Activated CD4-positive, alpha-beta T cell treated with anti-CD3 and anti-CD28 coated beads, Interleukin-2, amount 50 U/mL, for 48 hours (primary cell): Measurements from ENCODE around the gene SERPINI1.

Experiments
- DNase-seq, 2 experiments: peaks; one replicate each; pipeline ENCODE4 v3.0.0-alpha.2; 2020

SERPINI1 gene

DNA sequence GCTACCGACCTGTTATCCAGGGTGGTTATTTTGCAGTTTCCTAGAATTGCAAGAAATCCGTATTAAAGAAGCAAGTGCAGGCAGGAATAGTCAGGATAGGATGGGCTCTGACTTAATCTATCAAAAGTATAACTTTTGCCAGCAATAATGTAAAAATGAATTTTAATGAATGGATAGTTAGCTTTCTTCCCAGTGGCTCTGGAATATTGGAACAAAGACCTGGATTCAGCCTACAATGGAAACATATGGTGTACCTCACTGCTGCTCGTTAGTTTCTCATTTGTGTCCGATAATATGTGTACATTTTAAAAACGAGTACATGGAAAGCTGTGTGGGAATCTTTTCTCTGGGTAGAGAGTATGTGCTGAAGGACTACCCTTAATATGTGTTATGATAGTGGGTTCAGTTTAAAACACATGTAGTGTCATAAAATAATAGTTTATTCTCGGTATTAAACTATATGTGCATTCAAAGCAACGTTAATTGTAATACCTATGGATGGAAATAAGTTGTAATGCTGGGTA is 805 bp downstream of the SERPINI1 start:
- no peak for DNase-seq

DNA sequence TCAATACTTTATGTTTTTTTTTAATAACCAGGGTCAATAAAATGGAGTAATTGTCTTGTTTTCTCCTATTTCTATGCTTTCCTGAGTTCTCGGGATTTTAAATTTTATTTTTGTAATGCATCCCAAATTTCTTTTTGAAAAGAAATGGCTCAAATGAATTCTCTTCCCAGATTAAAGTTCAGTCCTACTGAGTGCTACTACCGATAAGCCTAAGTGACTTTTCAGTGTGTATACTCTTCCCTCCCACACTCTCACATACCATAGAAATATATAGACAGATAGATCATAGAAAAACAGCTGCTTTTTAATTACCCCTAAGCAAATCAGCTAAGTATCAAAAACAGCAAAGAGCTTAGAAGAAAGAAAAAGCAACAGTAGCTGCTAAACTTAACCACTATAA is 1.5 kb downstream of the SERPINI1 start:
- DNase-seq: no peak

DNA sequence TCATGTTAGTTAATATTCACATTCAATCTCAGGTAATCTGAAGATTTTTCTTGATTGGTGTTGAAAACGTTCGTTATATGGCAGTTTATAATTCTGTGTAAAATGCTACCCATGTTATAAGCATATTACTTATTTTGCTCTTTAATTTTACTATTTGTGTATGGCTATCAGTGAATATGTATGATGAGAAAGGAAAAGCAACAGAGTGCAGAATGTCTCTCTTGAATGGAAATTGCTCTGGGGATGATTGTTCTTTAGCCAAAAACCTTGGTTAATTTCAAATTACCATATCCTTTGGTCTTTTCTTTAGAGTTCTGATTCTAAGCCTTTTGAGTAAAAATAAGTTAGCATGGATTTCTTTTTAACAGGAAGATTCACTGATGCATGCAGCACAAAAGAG is 2.5 kb downstream of the SERPINI1 start:
- no peak for DNase-seq

DNA sequence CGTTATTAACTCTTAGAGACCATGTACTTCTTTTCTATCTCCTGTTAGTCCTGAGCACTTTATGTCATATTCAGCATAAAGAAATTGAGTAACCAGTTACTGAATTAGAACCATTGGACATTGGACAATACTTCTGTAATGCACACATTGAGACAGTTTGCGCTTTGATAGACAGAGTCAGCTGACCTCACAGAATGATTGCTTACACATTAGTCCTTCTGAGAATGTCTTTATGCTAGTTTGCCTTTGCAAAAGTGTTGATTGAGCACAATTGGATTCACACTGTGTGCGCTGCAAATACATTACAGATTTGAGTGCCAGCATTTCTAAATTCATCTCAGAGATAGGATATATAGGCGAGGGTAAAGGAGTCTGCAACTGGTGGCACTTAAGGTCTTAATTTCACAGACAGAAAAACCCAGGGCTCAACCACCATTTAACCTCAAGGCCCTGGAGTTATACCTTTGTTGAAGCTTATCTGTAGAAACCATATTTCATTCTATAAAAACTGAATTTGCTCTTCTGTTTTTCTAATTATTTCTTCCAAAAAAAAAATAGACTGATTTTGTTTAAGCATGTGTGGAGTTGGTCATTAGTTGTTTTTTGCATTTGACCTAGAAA is 3.8 kb downstream of the SERPINI1 start:
- no peak for DNase-seq

DNA sequence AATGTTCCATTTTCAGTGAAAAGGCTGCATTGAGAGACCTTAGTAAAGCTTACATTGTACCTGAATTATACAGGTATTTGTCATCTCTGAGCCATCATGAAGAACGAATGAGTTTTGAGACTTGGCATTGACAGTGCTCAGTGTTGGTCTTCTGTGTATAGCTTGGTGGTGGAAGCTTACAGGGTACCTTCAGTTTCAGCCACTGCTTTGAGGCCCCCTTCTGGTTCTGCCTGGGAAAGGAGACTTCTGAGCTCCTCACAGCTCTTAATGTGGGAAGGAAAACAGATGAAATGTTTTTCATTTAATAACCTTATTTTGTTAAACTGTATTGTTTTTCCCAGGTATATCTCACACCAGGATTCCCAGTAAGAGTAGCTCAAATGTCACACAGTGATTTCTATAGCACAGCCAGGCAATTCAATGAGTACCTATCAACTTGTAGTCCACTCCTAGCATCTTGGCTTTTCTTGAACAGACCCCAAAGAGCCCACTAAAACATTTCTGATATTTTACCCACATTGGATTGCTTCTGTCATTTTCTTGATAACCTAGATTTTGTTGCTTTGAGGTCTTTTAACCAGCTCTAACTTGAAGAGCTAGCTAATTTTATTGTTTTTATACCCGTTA is 5.6 kb downstream of the SERPINI1 start:
- peak; percentile 6 to 18 for DNase-seq

DNA sequence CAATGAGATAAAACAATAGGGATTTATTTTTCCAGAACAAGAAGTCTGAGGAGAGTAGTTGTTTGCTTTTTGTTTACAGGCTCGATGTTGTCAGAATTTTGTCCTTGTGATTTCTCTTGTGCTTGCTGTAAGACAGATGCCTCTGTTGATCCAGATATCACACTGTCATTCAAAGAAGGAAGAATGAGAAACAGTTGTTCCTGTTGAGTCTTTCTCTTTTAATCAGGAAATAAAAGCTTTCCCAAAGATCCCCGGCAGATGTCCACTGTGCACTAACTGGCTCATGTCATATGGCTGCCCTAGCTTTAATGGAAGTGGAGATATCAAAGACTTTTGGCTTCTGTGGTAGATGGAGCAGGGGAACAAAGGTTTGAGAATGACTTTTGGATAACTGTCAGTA is 6.8 kb downstream of the SERPINI1 start:
- no peak for DNase-seq

DNA sequence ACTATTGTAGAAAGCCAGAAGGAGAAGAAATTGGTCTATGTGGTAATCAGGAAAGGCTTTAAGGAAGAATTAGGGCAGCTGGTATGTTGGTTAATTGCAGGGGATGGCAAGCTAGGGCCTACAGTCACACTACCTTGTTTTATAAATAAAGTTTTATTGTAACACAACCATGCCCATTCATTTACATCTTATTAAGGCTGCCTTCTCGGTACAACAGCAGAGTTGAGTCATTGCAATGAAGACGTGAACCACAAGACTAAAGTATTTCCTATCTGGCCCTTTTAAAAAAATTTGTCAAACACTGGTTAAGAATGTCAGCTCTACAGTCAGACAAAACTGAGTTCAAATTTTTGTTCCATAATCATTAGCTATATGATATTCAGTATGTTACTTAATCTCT is 8.3 kb downstream of the SERPINI1 start:
- no peak for DNase-seq

DNA sequence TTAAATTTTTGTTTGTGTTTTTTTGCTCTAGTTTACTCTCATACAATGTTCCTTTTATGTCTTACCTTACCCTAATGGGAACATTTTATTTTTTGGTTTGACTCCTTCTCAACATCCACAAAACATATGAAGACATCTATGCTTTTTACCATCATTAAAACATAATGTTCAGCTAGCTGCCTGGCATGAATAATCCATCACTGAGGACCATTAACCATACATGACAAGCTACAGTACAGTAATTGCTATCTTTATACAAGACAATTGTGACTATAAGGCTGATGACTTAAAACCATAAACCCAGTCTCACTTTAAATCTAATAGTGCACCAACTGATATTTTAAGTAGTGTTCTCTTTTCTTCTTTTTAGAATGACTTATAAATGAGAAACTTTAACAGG is 13.7 kb downstream of the SERPINI1 start:
- no peak for DNase-seq

DNA sequence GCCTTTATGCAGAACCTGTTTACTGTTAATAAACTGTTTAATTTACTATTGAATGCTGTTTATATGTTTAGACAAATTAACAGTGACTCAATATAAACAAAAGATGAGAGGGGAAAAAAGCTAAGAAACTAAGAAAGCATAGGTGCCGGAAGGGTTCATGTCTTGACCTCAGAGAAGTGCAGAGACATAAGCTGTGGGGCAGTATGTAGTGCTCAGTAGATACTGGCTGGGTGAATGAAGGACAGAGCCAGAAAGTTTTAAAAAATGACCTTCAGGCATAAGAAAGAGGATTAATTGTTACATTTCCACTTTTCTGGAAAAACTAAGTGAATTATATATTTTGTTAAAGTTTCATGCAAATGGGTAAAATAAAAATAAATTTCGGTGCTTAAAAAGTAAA is 14.2 kb downstream of the SERPINI1 start:
- DNase-seq: no peak

DNA sequence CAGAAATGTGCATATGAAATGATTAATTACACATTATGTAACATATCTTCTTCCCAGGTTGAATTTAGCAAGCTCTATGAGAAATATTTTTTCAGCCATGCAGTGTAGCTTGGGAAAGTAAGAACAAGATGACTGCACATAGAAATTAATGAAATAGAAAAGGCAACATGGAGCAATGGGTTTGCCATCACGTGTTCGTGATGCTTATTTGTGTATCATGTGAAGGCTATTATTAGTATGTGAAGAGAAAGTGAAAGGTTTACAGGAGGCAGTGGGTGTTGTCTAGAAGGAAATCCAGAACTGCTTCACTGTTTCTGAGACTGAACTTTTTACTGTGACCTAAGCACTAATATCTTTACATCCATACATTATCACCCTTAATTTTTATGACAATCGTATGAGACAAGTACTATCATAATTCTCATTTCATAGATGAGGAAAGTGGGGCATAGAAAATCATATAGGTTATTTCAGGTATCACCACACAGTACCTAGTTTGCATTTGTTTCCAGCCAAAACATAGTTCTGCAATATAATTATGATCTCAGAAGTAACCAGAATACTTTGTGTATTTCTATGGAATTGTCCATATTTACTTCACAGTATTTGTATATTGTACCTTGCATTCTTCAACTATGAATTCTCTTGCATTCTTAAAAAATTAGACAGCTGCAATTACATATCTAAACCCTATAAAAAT is 14.9 kb downstream of the SERPINI1 start:
- no peak for DNase-seq

DNA sequence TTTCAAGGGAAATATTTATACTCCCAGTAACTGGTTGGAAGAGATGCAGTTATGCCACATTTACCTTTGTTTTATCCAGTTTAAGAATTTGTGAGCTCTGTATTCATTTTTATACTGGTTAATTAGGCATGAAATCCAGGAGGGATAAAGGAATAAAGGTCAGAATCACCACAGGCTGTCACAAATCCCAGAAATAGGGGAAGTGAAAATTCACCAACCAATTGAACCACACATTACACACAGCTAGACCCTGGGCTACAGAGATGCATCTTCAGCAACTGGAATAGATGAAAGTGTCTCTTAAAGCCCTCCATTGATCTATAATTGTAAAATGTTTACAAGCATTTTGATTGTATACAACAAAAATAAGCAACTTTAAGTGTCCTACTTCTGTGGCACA is 18.5 kb downstream of the SERPINI1 start:
- no peak for DNase-seq

DNA sequence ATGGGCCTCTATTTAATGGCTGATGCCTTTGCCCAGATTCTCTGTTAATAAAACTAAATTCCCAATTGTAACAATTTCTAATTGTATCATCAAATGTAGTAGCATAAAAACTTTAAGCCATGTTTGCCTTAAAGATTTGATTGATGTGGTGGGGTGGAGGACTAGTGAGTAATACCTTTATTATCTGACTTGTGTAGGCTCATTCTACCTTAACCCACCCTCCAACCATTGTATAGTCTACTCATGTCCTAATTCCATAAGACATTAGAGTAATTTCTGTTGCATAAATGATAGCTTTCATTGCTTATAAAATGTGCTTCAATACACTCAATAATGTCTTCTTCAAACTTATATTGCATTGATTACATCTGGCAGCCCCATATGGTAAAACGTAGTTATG is 25.8 kb downstream of the SERPINI1 start:
- no peak for DNase-seq

DNA sequence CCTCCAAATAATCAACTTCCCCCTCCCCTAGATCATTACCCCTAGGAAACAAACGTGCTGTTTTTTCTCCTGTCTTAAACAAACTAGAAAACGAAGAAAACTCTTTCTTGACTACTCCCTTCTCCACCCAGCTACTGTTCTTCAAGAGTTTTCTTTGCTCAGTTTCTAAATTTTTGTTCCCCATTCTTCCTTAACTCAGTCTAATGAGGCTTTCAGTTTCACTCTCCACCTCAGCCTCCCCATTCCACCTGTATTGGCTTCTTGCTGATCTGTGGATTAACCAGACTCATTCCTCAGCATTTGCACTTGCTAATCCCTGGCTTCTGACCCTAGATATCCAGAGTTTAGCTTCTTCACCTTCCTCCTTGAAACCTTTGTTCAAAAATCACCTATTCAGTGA is 26.8 kb downstream of the SERPINI1 start:
- no peak for DNase-seq

DNA sequence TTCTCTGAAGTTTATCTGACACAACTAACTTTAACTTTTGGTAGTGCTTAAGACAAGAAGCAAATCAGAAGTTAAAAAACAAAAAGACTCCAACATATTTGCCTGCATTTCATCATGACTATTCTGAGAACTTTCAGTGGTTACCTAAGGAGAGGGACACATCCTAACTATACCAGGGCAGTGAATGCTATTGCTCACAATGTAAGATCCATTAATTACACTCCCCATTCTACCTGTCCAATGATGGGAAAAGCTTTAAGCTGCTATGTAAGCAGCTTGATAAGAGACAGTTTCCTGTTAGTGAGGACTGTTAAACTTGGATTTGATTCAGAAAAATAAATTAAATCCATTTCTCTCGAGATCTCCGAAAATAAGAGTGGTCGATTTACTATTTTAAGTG is 37.5 kb downstream of the SERPINI1 start:
- DNase-seq: no peak

DNA sequence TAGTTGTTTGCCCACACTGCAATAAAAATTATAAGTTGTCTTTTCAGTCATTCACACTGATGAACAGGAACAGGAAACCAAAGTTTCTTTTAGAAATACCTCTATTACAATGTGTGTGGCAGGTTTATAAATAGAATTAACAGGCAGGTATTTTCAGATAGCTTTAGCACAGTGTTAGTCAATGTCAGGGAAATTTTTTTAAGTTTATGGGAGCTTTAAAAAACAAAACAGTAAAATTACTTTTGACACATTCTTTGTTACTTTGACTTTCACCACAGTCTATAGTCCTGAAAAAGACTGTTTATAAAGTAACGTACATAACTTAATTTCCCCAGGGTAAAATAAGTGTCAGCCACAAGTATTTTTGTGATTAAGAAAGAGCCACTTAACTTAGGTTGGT is 38.1 kb downstream of the SERPINI1 start:
- DNase-seq: no peak

DNA sequence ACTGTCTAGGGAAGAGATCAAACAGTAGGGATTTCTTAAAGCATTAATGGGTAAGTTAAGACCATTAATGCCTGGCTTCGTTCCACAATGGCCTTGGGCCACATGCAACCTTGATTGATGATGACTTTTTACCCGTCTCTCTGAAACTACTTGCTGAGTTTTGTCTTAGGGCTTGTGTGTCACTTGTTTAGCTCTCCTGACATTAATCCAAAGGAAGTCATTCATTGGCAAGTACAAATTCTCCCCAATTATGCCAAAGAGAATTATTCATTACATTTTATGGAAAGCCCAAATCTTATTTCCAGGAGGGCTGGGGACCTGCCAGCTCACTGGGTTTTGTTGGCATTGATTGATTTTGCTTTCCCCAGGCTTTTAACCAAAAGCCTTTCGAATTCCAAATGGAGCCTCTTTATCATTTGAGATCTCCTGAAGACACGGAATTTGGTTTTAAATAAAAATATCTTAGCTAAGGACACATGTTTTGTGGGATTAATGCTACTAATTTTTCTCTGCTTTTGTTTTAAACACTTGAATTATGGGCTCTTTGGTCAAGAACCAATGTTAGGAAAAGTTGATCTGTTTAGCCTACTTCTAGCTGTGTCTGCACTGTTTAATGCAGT is 40.7 kb downstream of the SERPINI1 start:
- DNase-seq: no peak

DNA sequence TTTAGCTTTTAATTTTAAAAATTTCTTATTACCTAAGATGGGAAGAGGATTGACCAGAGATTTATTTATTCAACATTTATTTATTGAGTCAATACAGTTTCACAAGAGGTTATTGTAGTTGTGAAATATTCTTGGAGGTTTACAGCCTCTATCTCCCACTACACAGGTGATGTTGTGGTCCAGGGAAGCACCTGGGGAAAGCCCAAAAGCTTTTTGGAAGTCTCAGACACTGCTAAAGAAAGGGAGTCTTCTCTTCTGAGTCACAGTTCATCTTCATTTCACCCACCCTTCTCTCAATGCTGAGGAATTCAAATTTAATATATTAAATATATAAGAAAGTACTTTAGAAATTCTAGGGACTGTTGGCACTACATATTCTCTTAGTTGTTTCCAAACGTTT is 41.8 kb downstream of the SERPINI1 start:
- DNase-seq: no peak

DNA sequence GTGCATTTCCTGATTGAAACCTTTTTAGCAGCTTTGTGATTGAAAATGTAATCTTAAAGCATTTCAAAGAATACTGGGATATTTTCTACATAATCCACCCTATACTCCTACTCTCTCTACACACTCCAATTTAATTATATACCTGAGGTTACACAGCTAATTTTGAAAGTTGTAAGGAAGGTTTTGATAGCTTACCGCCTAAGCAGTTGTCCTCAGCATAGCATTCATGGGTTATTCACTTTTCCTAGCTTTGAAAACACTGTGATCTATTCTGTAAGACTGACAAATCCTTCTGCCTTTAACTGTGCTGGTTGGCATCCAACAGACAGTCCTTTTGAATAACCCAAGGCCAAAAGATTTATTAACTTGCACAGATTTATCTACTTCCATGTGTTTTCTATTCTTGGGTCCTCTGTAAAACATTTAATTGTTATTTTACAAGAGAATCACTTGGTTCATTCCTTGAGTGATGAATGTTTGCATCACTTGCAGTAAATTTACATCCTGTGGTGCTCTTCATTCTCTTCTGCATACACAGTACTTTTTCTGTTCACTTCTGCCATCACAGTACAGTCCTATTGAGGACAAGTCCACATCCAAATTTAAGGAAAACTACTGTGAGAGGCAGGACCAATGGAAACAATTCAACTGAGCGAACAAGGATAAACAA is 44.8 kb downstream of the SERPINI1 start:
- no peak for DNase-seq

DNA sequence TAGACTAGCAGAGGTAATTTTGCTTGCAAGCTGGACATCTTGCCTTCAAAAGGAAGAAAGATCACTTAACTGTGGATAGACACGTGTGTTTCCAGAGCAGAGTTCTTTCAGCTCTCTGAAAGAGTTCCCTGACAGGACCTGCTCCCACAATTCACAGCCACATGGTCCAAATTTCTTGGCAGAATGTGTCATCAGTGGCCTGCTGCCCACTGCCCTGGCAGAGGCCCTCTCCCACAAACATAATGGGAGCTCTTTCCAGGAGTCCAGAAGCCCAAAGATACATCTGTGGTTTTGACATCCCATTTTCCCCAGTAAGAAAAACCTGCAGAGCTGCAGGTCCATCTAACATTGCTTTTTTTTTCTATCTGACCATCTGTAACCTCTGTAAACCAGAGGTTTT is 48.3 kb downstream of the SERPINI1 start:
- no peak for DNase-seq

DNA sequence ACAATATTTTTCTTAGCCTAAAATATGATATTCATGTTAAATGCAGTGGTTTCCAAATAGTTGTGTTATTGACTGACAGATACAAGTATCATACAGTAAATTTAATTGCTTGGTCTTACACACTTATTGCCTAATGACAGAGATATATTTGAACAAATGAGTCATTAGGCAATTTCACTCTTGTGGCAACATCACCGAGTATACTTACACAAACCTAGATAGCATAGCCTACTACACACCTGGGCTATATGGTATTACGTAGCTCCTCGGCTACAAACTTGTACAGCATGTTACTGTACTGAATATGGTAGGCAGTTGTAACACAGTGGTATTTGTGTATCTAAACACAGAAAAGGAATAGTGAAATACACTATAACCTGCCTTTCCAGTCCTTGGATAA is 50.3 kb downstream of the SERPINI1 start:
- no peak for DNase-seq

DNA sequence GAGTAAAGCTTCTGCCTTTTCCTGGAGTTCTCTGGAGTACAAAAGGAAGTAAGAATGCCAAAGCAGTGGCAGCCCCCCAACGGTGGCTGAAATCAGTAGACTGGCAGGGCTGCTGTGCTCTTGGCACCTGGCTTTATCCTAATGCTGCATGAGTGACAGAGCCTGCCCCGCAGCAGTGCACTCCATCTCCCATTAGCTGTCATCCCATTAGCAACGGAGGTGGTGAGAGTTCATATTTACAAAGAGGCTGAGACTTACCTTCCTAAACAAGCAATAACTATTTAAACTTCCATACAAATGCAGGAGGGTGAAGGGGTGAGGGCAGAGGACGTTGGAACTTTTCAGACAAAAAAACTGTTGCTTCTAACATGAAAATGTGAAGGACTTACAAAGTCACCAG is 51.9 kb downstream of the SERPINI1 start:
- DNase-seq: no peak

DNA sequence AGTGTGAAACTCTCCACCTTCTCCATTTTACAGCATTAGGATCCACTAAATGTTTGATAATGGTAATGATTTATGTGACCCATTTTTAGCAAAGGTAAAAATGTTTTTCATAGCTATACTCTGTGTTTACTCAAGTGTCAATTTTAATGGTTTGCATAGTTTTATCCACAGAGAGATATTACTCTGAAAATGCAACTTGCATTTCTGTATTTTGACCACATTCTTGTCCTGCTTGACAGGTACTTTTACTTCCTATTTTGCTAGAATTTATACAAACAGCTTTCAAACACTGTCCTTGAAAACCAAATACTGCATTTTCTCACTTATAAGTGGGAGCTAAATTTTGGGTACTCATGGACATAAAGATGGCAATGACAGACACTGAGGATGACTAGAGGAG is 62.9 kb downstream of the SERPINI1 start:
- DNase-seq: no peak

DNA sequence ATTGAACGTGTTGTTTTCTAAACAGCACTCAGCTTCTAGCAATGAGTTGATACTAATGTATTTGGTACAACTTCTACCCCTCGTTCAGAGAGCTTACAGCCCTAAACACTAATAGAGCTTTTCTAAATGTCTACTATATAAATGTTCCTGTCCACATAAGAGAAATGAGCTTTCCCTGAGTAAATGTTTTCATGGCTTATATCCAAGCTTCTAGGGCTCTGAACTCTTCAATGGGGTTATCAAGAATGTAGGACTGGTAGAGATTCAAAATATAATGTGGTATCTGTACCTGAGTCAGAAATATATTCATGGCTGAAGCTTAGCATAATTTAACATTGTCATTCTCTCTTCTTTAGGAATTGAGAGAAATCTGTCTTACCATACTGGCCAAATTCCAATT is 73.4 kb downstream of the SERPINI1 start:
- no peak for DNase-seq
